Activated B cell treated with CpG ODN at 0.5 μM for 24 hours (primary cell): ENCODE results near the gene ADAMTSL4. TPM values are rescaled to one million over a fixed set of nuclear protein-coding genes. Genes with fewer than 3 reads are reported as not detected.

Experiments used
- ATAC-seq: fragments of 200-7000 bp; cut with Tn5 transposase; one replicate; pipeline ENCODE4 v1.10.0; 2021; ENCODE audit warnings: low read depth, mild to moderate bottlenecking, moderate library complexity
- CTCF ChIA-PET: fragments of 350-600 bp; sonication (Branson Sonifier 250); formaldehyde crosslinking; loops from one replicate; lab custom pipeline; 2021; ENCODE audit warnings: antibody characterized with exemption; lab: Charles Lee
- POLR2A ChIA-PET: fragments of 350-600 bp; sonication (Branson Sonifier 250); formaldehyde crosslinking; loops from one replicate; lab custom pipeline; 2021; ENCODE audit warnings: antibody characterized with exemption; lab: Charles Lee
- DNase-seq: peaks from one replicate; pipeline ENCODE4 v3.0.0; 2022
- H3K27ac Mint-ChIP-seq: one replicate; pipeline ENCODE4 v1.8.0; 2020; ENCODE audit warnings: mixed read lengths
- H3K27me3 Mint-ChIP-seq: one replicate; pipeline ENCODE4 v1.8.0; 2021; ENCODE audit warnings: mixed read lengths
- H3K36me3 Mint-ChIP-seq: one replicate; pipeline ENCODE4 v1.8.0; 2021; ENCODE audit warnings: low read depth, mixed read lengths
- H3K4me1 Mint-ChIP-seq: one replicate; pipeline ENCODE4 v1.8.0; 2021; ENCODE audit warnings: mixed read lengths
- H3K4me3 Mint-ChIP-seq: one replicate; pipeline ENCODE4 v1.8.0; 2020; ENCODE audit warnings: mild to moderate bottlenecking, mixed read lengths
- H3K9me3 Mint-ChIP-seq: one replicate; pipeline ENCODE4 v1.8.0; 2020; ENCODE audit warnings: mixed read lengths
- CTCF ChIP-seq: fragments of 200-600 bp; IDR thresholded peaks from one replicate; pipeline ENCODE4 v1.8.0; 2022; ENCODE audit warnings: antibody characterized with exemption, mild to moderate bottlenecking
- intact Hi-C: fragments of 100-400 bp; cut with micrococcal nuclease; formaldehyde crosslinking; loops from one replicate; pipeline ENCODE4 v1.15.1; 2024
- total RNA-seq: library from RNA; stranded (reverse); gene quantifications from 2 replicates; pipeline ENCODE4 v1.2.3, GENCODE V29; 2022

Gene ADAMTSL4
- total RNA-seq = 0.11 TPM in 1 of 2 replicates, not detected in the other

- peak; percentile 76 for ATAC-seq
- Mint-ChIP-seq H3K27me3 (peaks cover 21% of the 10 kb centered on the region), H3K4me1 (peaks cover 24% of the 10 kb centered on the region), H3K36me3 (no peaks in the 10 kb centered on the region), H3K9me3 (no peaks in the 10 kb centered on the region), H3K4me3 (peak within 1 kb of the TSS; percentile 81), H3K27ac (no peak within 1 kb of the TSS)
- intact Hi-C loops = no loop called here
- ChIA-PET CTCF (interaction anchor here (0.6 to 1.0 kb wide), 2 partner anchors 12 to 15 kb away, joined by 3 to 10 read pairs; no protein-coding TSS in a partner anchor), POLR2A (interaction anchor here (0.6 to 1.7 kb wide), 8 partner anchors 12 to 373 kb away, joined by 3 to 11 read pairs (median 4); partner anchors contain the start of genes ENSA and TARS2)
- no peak for TF ChIP-seq CTCF
- peak; percentile 57 for DNase-seq
Observed at GRCh38 chr1:150548632-150549495, at the start of gene ADAMTSL4. Gene ADAMTSL4 (plus strand): TSS chr1:150549408. CDS start chr1:150552289, 2,881 bp downstream.

GRCh38 chr1:150505431-150505830 is 43.8 kb upstream of the ADAMTSL4 start:
- Mint-ChIP-seq H3K4me3 (no peak overlapping the region), H3K9me3 (no peaks in the 10 kb centered on the region), H3K36me3 (peaks cover 59% of the 10 kb centered on the region), H3K27ac (no peak overlapping the region), H3K4me1 (no peaks in the 10 kb centered on the region), H3K27me3 (no peaks in the 10 kb centered on the region)
- DNase-seq (no peak), ATAC-seq (no peak)
- ChIA-PET CTCF (no interaction called here), POLR2A (no interaction called here)
- no peak for TF ChIP-seq CTCF
- intact Hi-C loops = no loop called here

- ATAC-seq (no peak), DNase-seq (no peak)
- intact Hi-C loops = no loop called here
- no peaks in the 10 kb centered on the region for H3K4me1 Mint-ChIP-seq
- ChIA-PET CTCF (no interaction called here), POLR2A (no interaction called here)
- no peaks in the 10 kb centered on the region for H3K9me3 Mint-ChIP-seq
- H3K27me3 Mint-ChIP-seq = no peaks in the 10 kb centered on the region
- TF ChIP-seq CTCF = no peak
- H3K4me3 Mint-ChIP-seq = no peak within 1 kb of the TSS
- H3K27ac Mint-ChIP-seq = no peak within 1 kb of the TSS
- H3K36me3 Mint-ChIP-seq = peaks cover 42% of the 10 kb centered on the region
Observed at GRCh38 chr1:150507912-150508864, 41.0 kb upstream of the ADAMTSL4 start, which contains the start of gene ECM1. Gene ECM1 (plus strand): TSS chr1:150508109. CDS start chr1:150508210, 101 bp downstream.

- no peak for ATAC-seq
- Mint-ChIP-seq H3K4me1 (peaks cover 2% of the 10 kb centered on the region), H3K4me3 (no peak overlapping the region), H3K27ac (no peak overlapping the region), H3K27me3 (no peaks in the 10 kb centered on the region), H3K9me3 (no peaks in the 10 kb centered on the region), H3K36me3 (peaks cover 36% of the 10 kb centered on the region)
- no peak for TF ChIP-seq CTCF
- intact Hi-C loops = no loop called here
- ChIA-PET CTCF (no interaction called here), POLR2A (no interaction called here)
- DNase-seq = no peak
Observed at GRCh38 chr1:150508982-150509381, 40.2 kb upstream of the ADAMTSL4 start.
